Fibroblast of gingiva (primary cell): Measurements from ENCODE around the gene PCDH15.

Source experiments
- DNase-seq: peaks from one replicate; pipeline ENCODE4 v3.0.0-alpha.2; 2011; ENCODE audit warnings: low read depth

The PCDH15 gene

GRCh38 chr10:54125098-54125747, 675.8 kb downstream of the PCDH15 start:
- no peak for DNase-seq

GRCh38 chr10:54124209-54124885, 676.7 kb downstream of the PCDH15 start:
- DNase-seq = no peak

GRCh38 chr10:54120806-54121205, 680.2 kb downstream of the PCDH15 start:
- DNase-seq = no peak

GRCh38 chr10:54108961-54109360, 692.1 kb downstream of the PCDH15 start:
- DNase-seq = no peak

GRCh38 chr10:54096892-54097291, 704.1 kb downstream of the PCDH15 start:
- no peak for DNase-seq

- no peak for DNase-seq
Measured at GRCh38 chr10:54094321-54094720, 706.7 kb downstream of the PCDH15 start.

DNA sequence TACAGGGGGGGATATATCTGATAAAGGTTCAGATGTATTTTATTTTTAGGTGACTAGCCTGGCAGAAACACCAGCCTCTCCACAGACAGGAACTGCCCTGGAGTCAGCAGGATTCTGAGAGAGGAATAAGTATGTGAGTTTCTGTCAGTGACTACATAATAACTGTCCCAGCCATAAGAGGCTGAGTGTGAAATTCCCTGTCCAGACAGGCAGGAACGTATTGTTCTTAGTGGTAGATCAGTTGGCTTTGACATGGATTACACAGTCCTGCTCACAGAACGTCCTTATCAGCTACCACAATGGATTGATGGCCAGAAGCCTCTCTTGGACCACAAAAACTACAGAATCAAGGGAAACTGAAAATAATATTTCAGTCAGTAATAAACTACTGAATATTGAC, 709.8 kb downstream of the PCDH15 start:
- no peak for DNase-seq

DNA sequence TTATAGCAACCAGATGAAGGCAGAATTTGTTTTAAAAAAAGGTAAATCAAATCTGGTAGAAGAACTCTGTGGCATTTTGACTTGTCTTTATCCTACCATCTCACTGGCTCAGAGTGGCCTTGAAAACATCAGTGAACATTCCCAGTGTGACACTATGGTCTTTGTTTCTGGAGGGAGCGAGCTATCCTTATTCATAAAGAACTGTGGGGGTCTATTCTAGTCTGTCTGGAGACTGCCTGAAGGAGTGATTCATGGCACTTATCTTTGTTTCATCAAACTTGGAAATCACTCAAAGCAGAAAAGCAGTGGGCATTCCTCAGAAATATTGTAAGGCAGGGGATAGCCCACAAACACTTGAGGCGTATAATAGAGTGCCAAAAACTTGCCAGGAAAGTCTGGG, 719.1 kb downstream of the PCDH15 start:
- no peak for DNase-seq

DNA sequence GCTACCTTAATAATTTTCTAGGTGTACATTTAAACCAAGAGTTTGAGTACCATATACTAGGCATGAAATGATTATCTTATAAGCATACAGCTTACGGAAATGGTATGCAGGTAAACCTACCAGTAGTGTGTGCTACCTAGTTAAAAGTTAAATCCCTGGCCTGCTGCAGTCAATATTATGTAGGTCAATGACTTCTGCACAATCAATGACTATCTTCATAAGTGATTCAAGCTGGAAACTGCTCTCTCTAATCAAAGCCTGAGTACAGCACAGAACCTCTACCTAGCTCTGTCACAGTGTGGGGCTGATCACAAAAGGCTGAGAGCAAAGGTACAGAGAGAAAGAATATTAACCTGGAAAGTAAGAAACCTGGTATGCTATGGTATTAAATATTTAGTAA, 733.7 kb downstream of the PCDH15 start:
- DNase-seq = no peak

GRCh38 chr10:54066646-54067045, 734.4 kb downstream of the PCDH15 start:
- no peak for DNase-seq

- DNase-seq = no peak
Measured at GRCh38 chr10:54065106-54065505, 735.9 kb downstream of the PCDH15 start.

DNA sequence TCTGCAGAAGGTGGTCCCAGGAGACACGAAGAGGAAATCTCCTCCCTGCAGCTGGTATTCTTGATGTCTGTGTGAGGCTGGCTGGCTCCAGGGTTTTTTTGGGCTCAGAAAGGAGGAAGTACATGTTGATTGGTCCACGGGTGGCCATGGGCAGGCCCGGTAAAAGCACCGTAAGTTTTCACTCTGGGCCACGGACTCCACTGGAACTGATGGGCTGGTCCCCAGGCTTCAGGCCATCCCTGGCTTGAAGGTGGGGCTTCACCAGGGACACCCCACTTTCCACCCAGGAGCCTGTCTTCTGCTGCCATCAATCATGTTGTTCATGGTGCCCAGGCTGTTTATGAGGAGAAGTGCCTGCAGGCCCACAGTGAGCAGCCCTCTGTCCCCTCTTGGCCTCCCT, 736.8 kb downstream of the PCDH15 start:
- DNase-seq = no peak

DNA sequence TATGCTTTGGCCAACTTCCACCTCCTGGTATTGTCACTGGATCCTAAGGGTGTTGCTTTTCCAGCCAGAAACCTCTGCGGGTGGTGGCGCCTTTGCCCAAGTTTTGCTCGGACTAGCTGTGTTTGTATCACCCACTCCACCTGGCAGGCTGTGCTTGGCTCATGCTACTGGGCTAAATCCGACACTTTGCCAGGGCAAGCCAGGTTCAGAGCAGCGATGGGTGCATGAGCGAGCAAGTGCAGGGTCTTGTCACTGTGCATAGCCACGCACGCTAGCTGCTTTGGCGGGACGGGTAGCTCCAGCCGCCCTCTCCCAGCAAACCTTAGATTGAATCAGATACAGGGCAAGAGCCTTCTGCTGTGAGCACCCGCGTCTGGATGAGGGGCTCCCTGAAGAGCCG, 737.5 kb downstream of the PCDH15 start:
- no peak for DNase-seq

GRCh38 chr10:54060572-54060971, 740.5 kb downstream of the PCDH15 start:
- no peak for DNase-seq

DNA sequence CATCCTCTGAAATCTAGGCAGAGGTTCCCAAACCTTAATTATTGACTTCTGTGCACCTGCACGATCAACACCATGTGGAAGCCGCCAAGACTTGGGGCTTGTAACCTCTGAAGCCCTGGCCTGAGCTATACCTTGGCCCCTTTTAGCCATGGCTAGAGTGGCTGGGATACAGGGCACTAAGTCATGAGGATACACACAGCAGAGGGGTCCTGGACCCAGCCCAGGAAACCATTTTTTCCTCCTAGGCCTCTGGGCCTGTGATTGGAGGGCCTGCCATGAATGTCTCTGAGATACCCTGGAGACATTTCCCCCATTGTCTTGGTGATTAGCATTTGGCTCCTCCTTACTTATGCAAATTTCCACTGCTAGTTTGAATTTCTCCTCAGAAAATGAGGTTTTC, 743.7 kb downstream of the PCDH15 start:
- no peak for DNase-seq

DNA sequence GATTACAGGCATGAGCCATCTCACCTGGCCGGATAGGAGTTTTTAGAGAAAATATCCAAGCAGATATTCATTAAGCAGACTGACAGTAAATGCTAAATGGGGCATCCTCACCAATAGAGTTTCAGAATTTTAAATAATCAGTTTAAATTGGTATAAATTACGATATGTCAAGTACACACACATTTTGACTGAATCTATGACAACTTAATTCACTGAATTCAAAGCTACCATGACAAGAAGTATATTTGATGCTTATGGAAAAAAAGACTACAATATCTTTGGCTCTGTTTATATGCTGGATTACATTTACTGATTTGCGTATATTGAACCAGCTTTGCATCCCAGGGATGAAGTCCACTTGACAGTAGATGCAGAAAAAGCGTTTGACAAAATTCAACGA, 774.7 kb downstream of the PCDH15 start:
- no peak for DNase-seq

GRCh38 chr10:54011117-54011516, 789.9 kb downstream of the PCDH15 start:
- no peak for DNase-seq

- DNase-seq = no peak
Measured at GRCh38 chr10:54010337-54010933, 790.6 kb downstream of the PCDH15 start.

GRCh38 chr10:54009672-54010071, 791.4 kb downstream of the PCDH15 start:
- no peak for DNase-seq

GRCh38 chr10:54002077-54002476, 799.0 kb downstream of the PCDH15 start:
- no peak for DNase-seq

DNA sequence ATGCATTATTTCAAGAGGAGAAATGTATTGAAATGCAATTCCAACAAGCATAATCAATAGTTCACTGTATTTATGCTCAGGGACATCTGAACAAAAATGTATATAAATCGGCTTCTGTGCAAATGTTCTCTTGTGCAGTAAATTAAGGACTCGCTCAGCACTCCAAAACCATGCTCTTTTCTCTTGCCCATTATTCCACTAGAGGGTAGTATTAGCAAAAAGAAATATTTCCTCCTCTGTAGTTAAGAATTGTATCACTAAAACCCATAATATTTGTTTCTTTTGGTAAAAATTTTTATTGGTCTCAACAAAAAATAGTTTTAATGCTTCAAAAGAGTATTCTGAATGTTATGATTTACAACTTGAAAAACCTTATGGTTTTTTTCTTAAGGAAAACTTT, 803.1 kb downstream of the PCDH15 start:
- DNase-seq = no peak

DNA sequence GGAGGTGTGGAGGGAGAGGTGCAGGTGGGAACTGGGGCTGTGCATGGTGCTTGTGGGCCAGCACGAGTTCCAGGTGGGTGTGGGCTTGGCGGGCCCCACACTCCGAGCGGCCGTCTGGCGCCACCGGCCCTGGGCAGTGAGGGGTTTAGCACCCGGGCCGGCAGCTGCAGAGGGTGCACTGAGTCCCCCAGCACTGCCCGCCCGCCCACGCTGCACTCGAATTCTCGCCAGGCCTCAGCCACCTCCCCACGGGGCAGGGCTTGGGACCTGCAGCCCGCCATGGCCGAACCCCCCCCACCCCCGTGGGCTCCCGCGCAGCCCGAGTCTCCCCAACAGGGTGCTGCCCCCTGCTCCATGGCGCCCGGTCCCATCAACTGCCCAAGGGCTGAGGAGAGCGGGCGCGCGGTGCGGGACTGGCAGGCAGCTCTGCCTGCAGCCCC, 810.2 kb downstream of the PCDH15 start:
- no peak for DNase-seq

GRCh38 chr10:53983431-53983830, 817.6 kb downstream of the PCDH15 start:
- DNase-seq = no peak

DNA sequence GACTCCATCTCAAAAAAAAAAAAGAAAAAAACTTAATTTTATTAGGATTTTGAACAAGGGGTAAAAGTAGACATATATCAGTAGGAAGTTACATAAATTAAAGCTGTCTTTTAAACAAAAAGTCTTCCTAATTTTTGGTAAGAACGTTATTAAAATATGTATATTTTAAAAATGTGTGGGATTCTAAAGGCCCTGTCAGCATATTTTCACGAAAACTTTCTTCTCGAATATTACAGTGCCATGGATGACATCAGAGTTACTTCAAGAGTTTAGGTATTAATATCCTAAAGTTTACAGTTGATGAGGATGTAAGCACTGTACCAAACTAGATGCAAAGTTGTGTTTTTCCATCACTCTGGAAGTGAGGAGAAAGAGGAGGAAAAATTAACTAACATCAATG, 820.8 kb downstream of the PCDH15 start:
- DNase-seq = no peak
